Measurements from ENCODE around the gene OR9A2.
"Not testable (repeated sequence)": the region's sequence is repeated elsewhere in the genome, so short reads cannot be mapped to it uniquely, and the experiment has no call there.

OR9A2 gene

GRCh38 chr7:142983825-142984224 lies 43.1 kb downstream of the OR9A2 start:
- TF ChIP-seq CTCF (conservative IDR thresholded peaks at IDR 0.05) = no peak; the same call in 1 of the 2 replicates
- H3K27ac ChIP-seq = no peak overlapping the region

- H3K27ac ChIP-seq = not testable (repeated sequence)
Measured at GRCh38 chr7:142978402-142978801, 48.5 kb downstream of the OR9A2 start.
